Measurements from ENCODE around the gene PEA15. TPM values are rescaled to one million over a fixed set of nuclear protein-coding genes. Genes with fewer than 3 reads are reported as not detected.
A peak's percentile ranks its signal among the peaks of the same experiment; 100 is the strongest.

Gene PEA15
- total RNA-seq, 1 donor from 2014 or later, result 39.1 TPM

- H3F3A ChIP-seq (ENCODE audit: low read depth), result no peaks in the 10 kb centered on the region
- no peaks in the 10 kb centered on the region for H3K36me3 ChIP-seq
- H3K9me3 ChIP-seq (ENCODE audit: low read depth), result no peaks in the 10 kb centered on the region
- no peak overlapping the region for H3K9ac ChIP-seq
- H3K9me3 Mint-ChIP-seq, result no peaks in the 10 kb centered on the region
- H2AFZ ChIP-seq (replicated peaks), result no peak overlapping the region
- no peak for TF ChIP-seq EZH2phosphoT487 (IDR thresholded peaks at IDR 0.05)
- TF ChIP-seq EZH2 (IDR thresholded peaks at IDR 0.05), result no peak
- TF ChIP-seq CTCF (IDR thresholded peaks at IDR 0.05), result no peak
- H3K27ac Mint-ChIP-seq, result peak overlapping the region; percentile 18
- no peak for DNase-seq (ENCODE audit: low spot score)
- no peaks in the 10 kb centered on the region for H4K20me1 ChIP-seq (ENCODE audit: low read depth)
- H3K79me2 ChIP-seq (ENCODE audit: low read depth), result no peaks in the 10 kb centered on the region
- H3K36me3 Mint-ChIP-seq, result peaks cover 4% of the 10 kb centered on the region
- peaks cover 9% of the 10 kb centered on the region for H3K27me3 Mint-ChIP-seq (ENCODE audit: insufficient read depth, low read depth)
- no peak overlapping the region for H3K4me3 Mint-ChIP-seq
- H3K4me3 ChIP-seq, result no peak overlapping the region
- H3K27ac ChIP-seq, result no peak overlapping the region
- H3K4me1 Mint-ChIP-seq, result peaks cover 25% of the 10 kb centered on the region
- peaks cover 16% of the 10 kb centered on the region for H3K4me1 ChIP-seq
- H3K4me2 ChIP-seq, result no peak overlapping the region
- H3K27me3 ChIP-seq, result no peaks in the 10 kb centered on the region
Observed at GRCh38 chr1:160192234-160192633, 12.9 kb upstream of the PEA15 start.

GRCh38 chr1:160193091-160193819, 11.9 kb upstream of the PEA15 start:
- Histone ChIP-seq H3K4me1 (peaks cover 16% of the 10 kb centered on the region), H3K79me2 (ENCODE audit: low read depth) (no peaks in the 10 kb centered on the region), H3K9me3 (ENCODE audit: low read depth) (no peaks in the 10 kb centered on the region), H3K27me3 (no peaks in the 10 kb centered on the region), H3K36me3 (no peaks in the 10 kb centered on the region), H3K9ac (no peak overlapping the region), H3K27ac (no peak overlapping the region), H3K4me2 (peak overlapping the region; percentile 53), H2AFZ (replicated peaks) (peak overlapping the region; percentile 82), H3F3A (ENCODE audit: low read depth) (no peaks in the 10 kb centered on the region), H3K4me3 (no peak overlapping the region), H4K20me1 (ENCODE audit: low read depth) (no peaks in the 10 kb centered on the region)
- H3K9me3 Mint-ChIP-seq, result no peaks in the 10 kb centered on the region
- peaks cover 17% of the 10 kb centered on the region for H3K4me1 Mint-ChIP-seq
- DNase-seq (ENCODE audit: low spot score), result peak; percentile 93
- TF ChIP-seq EZH2phosphoT487 (IDR thresholded peaks at IDR 0.05), result no peak
- no peak for TF ChIP-seq EZH2 (IDR thresholded peaks at IDR 0.05)
- peak; percentile 95 for TF ChIP-seq CTCF (IDR thresholded peaks at IDR 0.05)
- peaks cover 9% of the 10 kb centered on the region for H3K27me3 Mint-ChIP-seq (ENCODE audit: insufficient read depth, low read depth)
- no peaks in the 10 kb centered on the region for H3K36me3 Mint-ChIP-seq
- H3K4me3 Mint-ChIP-seq, result no peak overlapping the region
- H3K27ac Mint-ChIP-seq, result no peak overlapping the region

GRCh38 chr1:160193832-160194736, 11.1 kb upstream of the PEA15 start:
- H3K4me2 ChIP-seq, result no peak overlapping the region
- H3K4me1 ChIP-seq, result peaks cover 16% of the 10 kb centered on the region
- DNase-seq (ENCODE audit: low spot score), result no peak
- Mint-ChIP-seq H3K4me3 (no peak overlapping the region), H3K36me3 (no peaks in the 10 kb centered on the region), H3K4me1 (peaks cover 15% of the 10 kb centered on the region), H3K27ac (no peak overlapping the region), H3K9me3 (no peaks in the 10 kb centered on the region), H3K27me3 (ENCODE audit: insufficient read depth, low read depth) (peaks cover 6% of the 10 kb centered on the region)
- TF ChIP-seq EZH2 (IDR thresholded peaks at IDR 0.05), result no peak
- no peak overlapping the region for H3K27ac ChIP-seq
- H3K9ac ChIP-seq, result no peak overlapping the region
- peak overlapping the region; percentile 82 for H2AFZ ChIP-seq (replicated peaks)
- H3K27me3 ChIP-seq, result no peaks in the 10 kb centered on the region
- H3F3A ChIP-seq (ENCODE audit: low read depth), result no peaks in the 10 kb centered on the region
- no peaks in the 10 kb centered on the region for H3K36me3 ChIP-seq
- H3K79me2 ChIP-seq (ENCODE audit: low read depth), result no peaks in the 10 kb centered on the region
- no peak overlapping the region for H3K4me3 ChIP-seq
- no peaks in the 10 kb centered on the region for H3K9me3 ChIP-seq (ENCODE audit: low read depth)
- no peaks in the 10 kb centered on the region for H4K20me1 ChIP-seq (ENCODE audit: low read depth)
